PC-3 (cell line): ENCODE data around the gene EDC4. TPM values are rescaled to one million over a fixed set of nuclear protein-coding genes. Genes with fewer than 3 reads are reported as not detected.

ENCODE experiments used
- ATAC-seq: fragments of 200-7000 bp; cut with Tn5 transposase; 2 replicates; pipeline ENCODE4 v1.9.1; 2020; ENCODE audit warnings: mild to moderate bottlenecking, moderate library complexity
- Bru-seq: library from RNA; stranded (reverse); fragments of 400-500 nt; gene quantifications from one replicate; lab custom pipeline; 2021; lab: Mats Ljungman, UMichigan
- BruChase-seq, 2 experiments: library from RNA; stranded (reverse); fragments of 400-500 nt; gene quantifications; one replicate each; lab custom pipeline; 2021; lab: Mats Ljungman, UMichigan
- BruUV-seq: library from RNA; stranded (reverse); fragments of 400-500 nt; replicated peaks from 2 replicates; lab custom pipeline; 2021; lab: Mats Ljungman, UMichigan
- CTCF ChIA-PET: fragments of 300-600 bp; sonication (Branson Sonifier 250); formaldehyde crosslinking; loops from one replicate; lab custom pipeline; 2022; ENCODE audit warnings: antibody characterized with exemption; lab: Charles Lee
- POLR2A ChIA-PET: fragments of 300-600 bp; sonication (Branson Sonifier 250); formaldehyde crosslinking; loops from one replicate; lab custom pipeline; 2022; ENCODE audit warnings: antibody characterized with exemption; ENCODE audit not compliant: unreplicated experiment; lab: Charles Lee
- DNase-seq: peaks from one replicate; pipeline ENCODE4 v3.0.0-alpha.2; 2015
- H2AFZ ChIP-seq: fragments of 300-600 bp; sonication (generic); 2 replicates; pipeline ENCODE4 v1.6.0; 2016; ENCODE audit warnings: antibody characterized with exemption, low read length
- H3F3A ChIP-seq: fragments of 300-600 bp; sonication (generic); one replicate; pipeline ENCODE4 v1.6.0; 2017; ENCODE audit warnings: antibody characterized with exemption, low read length, control low read depth, mild to moderate bottlenecking; ENCODE audit not compliant: unreplicated experiment
- H3K27ac ChIP-seq: fragments of 300-600 bp; sonication (generic); 2 replicates; pipeline ENCODE4 v1.5.1; 2016; ENCODE audit warnings: mild to moderate bottlenecking, low read length
- H3K27me3 ChIP-seq: fragments of 300-600 bp; sonication (generic); 2 replicates; pipeline ENCODE4 v1.6.1; 2016; ENCODE audit warnings: low read length, mixed read lengths
- H3K36me3 ChIP-seq: fragments of 300-600 bp; sonication (generic); 2 replicates; pipeline ENCODE4 v1.6.1; 2016; ENCODE audit warnings: low read depth, mixed run types, low read length, mixed read lengths
- H3K4me1 ChIP-seq: fragments of 300-600 bp; sonication (generic); 2 replicates; pipeline ENCODE4 v1.5.1; 2016; ENCODE audit warnings: low read length; ENCODE audit not compliant: insufficient read depth
- H3K4me2 ChIP-seq: fragments of 300-600 bp; sonication (generic); 2 replicates; pipeline ENCODE4 v1.6.0; 2016; ENCODE audit warnings: low read length
- H3K4me3 ChIP-seq: fragments of 300-600 bp; sonication (generic); 2 replicates; pipeline ENCODE4 v1.5.1; 2016; ENCODE audit warnings: mild to moderate bottlenecking, low read length, mixed read lengths
- H3K79me2 ChIP-seq: fragments of 300-600 bp; sonication (generic); 2 replicates; pipeline ENCODE4 v1.6.1; 2017; ENCODE audit warnings: low read length, mixed read lengths
- H3K9ac ChIP-seq: fragments of 300-600 bp; sonication (generic); 2 replicates; pipeline ENCODE4 v1.6.0; 2016; ENCODE audit warnings: mild to moderate bottlenecking, low read length
- H3K9me2 ChIP-seq: fragments of 300-600 bp; sonication (generic); replicated peaks from 2 replicates; pipeline ENCODE4 v1.6.1; 2016; ENCODE audit warnings: mixed run types, low read length, mixed read lengths
- H3K9me3 ChIP-seq: fragments of 300-600 bp; sonication (generic); 2 replicates; pipeline ENCODE4 v1.6.1; 2016; ENCODE audit warnings: low read length, mixed read lengths
- H4K20me1 ChIP-seq: fragments of 300-600 bp; sonication (generic); 2 replicates; pipeline ENCODE4 v1.6.1; 2016; ENCODE audit warnings: low read length, mixed read lengths
- CTCF ChIP-seq: fragments of 300-600 bp; sonication (generic); conservative IDR thresholded peaks from 2 replicates; pipeline ENCODE4 v1.5.1; 2017; ENCODE audit warnings: antibody characterized with exemption, low read depth, mild to moderate bottlenecking, low read length
- EZH2 ChIP-seq: fragments of 300-600 bp; sonication (generic); IDR thresholded peaks from one replicate; pipeline ENCODE4 v1.6.1; 2017; ENCODE audit warnings: antibody characterized with exemption, mild to moderate bottlenecking, low read length; ENCODE audit not compliant: unreplicated experiment
- EZH2phosphoT487 ChIP-seq: fragments of 300-600 bp; sonication (generic); IDR thresholded peaks from 2 replicates; pipeline ENCODE4 v1.6.1; 2018; ENCODE audit warnings: mild to moderate bottlenecking, antibody characterized with exemption, low read length, borderline replicate concordance
- intact Hi-C: fragments of 100-400 bp; cut with micrococcal nuclease; formaldehyde crosslinking; loops from 2 replicates; pipeline ENCODE4 v1.9.0; 2023
- long read RNA-seq: library from polyadenylated mRNA; unstranded; transcript quantifications from one replicate; pipeline ENCODE4 v2.0.0, GENCODE V29; 2021; ENCODE audit not compliant: unreplicated experiment
- total RNA-seq: library from RNA; depleted of rRNA; stranded (reverse); fragments of >200 nt; gene quantifications from 2 replicates; pipeline ENCODE4 v1.2.3, GENCODE V29; 2014; rRNA removed

EDC4 gene
- total RNA-seq = 58.9 and 94.7 TPM in 2 replicates
- percentile 60 among the genes with signal in this experiment for Bru-seq, nascent RNA
- percentile 83 among the genes with signal in this experiment for BruChase-seq, experiment 1, labeled RNA remaining after a 6-hour chase
- BruChase-seq, experiment 2, labeled RNA remaining after a 2-hour chase = percentile 77 among the genes with signal in this experiment
- long read RNA-seq, full-length matches to known transcripts = 29 of 100 reads
- long read RNA-seq, partial matches to known transcripts = 44 of 100 reads
- long read RNA-seq, other reads (novel, unspliced or antisense) = 27 of 100 reads

GRCh38 chr16:67872631-67873434 is at the start of gene EDC4:
EDC4 (plus strand) TSS chr16:67873052; CDS start chr16:67873262, 210 bp downstream.
- POLR2A ChIA-PET = interaction anchor here (0.7 kb wide), 1 partner anchor 27 kb away, joined by 4 read pairs; no protein-coding TSS in a partner anchor
- TF ChIP-seq EZH2 (no peak), EZH2phosphoT487 (no peak), CTCF (no peak)
- ATAC-seq (peak; percentile 75), DNase-seq (peak; percentile 70)
- peaks cover 10% of the 10 kb centered on the region; the same call in 1 of the 2 replicates for H3K4me1 ChIP-seq
- peaks cover 13% of the 10 kb centered on the region for H3K36me3 ChIP-seq
- H3K27ac ChIP-seq = peak within 1 kb of the TSS; percentile 18; the same call in 1 of the 2 replicates
- H3K79me2 ChIP-seq = peaks cover 42% of the 10 kb centered on the region
- H3K9me2 ChIP-seq = no peaks in the 10 kb centered on the region
- peak within 1 kb of the TSS; percentile 90 for H3K9ac ChIP-seq
- no peaks in the 10 kb centered on the region for H3K27me3 ChIP-seq
- CTCF ChIA-PET = no interaction called here
- H3K9me3 ChIP-seq = no peaks in the 10 kb centered on the region
- intact Hi-C loops = no loop called here
- H4K20me1 ChIP-seq = peaks cover 16% of the 10 kb centered on the region
- H3K4me2 ChIP-seq = peak within 1 kb of the TSS; percentile 95
- H2AFZ ChIP-seq = peak within 1 kb of the TSS; percentile 74
- peak within 1 kb of the TSS; percentile 97 for H3K4me3 ChIP-seq
- no peaks in the 10 kb centered on the region for H3F3A ChIP-seq
- no TSS peak for BruUV-seq

GRCh38 chr16:67825119-67825518 is 47.7 kb upstream of the EDC4 start:
- TF ChIP-seq EZH2 (no peak), CTCF (no peak), EZH2phosphoT487 (no peak)
- DNase-seq = no peak
- intact Hi-C loops = no loop called here
- Histone ChIP-seq H4K20me1 (no peaks in the 10 kb centered on the region), H3K4me1 (no peaks in the 10 kb centered on the region), H3K9me3 (no peaks in the 10 kb centered on the region), H3K27me3 (no peaks in the 10 kb centered on the region), H3K36me3 (no peaks in the 10 kb centered on the region), H3K27ac (no peak overlapping the region), H3K9ac (no peak overlapping the region), H3K4me3 (no peak overlapping the region), H3K9me2 (no peaks in the 10 kb centered on the region), H2AFZ (no peak overlapping the region), H3K79me2 (no peaks in the 10 kb centered on the region), H3F3A (no peaks in the 10 kb centered on the region), H3K4me2 (no peak overlapping the region)
- ATAC-seq = no peak
- no TSS peak for BruUV-seq
- ChIA-PET CTCF (no interaction called here), POLR2A (interaction anchor here (0.6 kb wide), 1 partner anchor 9 kb away, joined by 5 read pairs; no protein-coding TSS in a partner anchor)
